Epithelial cell of prostate (primary cell): ENCODE data around the gene DHX58.

ENCODE experiments used
- DNase-seq: peaks from one replicate; pipeline ENCODE4 v3.0.0-alpha.2; 2011; ENCODE audit warnings: low read depth, low spot score
- H3K27ac ChIP-seq: fragments of 450-650 bp; 2 replicates; pipeline ENCODE4 v1.5.1; 2017; ENCODE audit warnings: mild to moderate bottlenecking

The DHX58 gene

GRCh38 chr17:42130310-42130936 is 17.9 kb upstream of the DHX58 start:
- no peak overlapping the region for H3K27ac ChIP-seq
- no peak for DNase-seq

- no peak overlapping the region for H3K27ac ChIP-seq
- no peak for DNase-seq
Measured at GRCh38 chr17:42129109-42129837, 16.8 kb upstream of the DHX58 start.

DNA sequence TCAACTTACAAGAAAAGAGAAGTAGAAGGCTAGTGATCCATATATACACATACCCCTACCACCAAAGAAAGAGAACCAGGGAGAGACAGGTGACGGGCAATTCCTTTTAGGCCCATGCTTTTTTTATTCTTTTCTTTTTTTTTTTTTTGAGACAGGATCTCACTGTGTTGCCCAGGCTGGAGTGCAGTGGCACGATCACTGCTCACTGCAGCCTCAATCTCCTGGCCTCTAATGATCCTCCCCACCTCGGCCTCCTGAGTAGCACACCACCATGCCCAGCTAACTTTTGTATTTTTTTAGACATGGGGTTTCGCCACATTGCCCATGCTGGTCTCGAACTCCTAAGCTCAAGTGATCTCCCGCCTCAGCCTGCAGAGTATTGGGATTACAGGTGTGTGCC is 14.9 kb upstream of the DHX58 start:
- no peak for DNase-seq
- H3K27ac ChIP-seq: no peak overlapping the region

- no peak for DNase-seq
- H3K27ac ChIP-seq: no peak overlapping the region
Measured at GRCh38 chr17:42126836-42127235, 14.3 kb upstream of the DHX58 start.

DNA sequence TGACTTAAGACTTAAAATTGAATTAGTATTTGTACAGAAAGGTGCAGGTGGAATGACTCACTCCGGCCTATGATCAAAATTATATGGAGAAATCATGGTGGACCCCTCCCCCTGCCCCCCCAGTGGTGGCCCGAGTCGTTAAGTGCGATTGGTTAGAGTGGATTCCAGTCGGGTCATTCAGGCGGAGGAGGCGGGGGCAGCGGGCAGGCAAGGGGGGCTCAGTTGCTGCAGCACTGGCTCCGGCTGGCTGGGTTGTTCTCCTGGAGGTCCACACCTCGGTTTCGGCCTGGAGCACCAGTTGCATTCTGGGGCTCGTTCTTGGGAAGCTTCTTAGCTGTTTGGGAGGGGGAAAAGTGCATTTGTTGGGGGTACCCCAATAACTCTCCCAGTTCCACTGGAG is 13.1 kb upstream of the DHX58 start:
- H3K27ac ChIP-seq: no peak overlapping the region
- DNase-seq: no peak

- no peak overlapping the region for H3K27ac ChIP-seq
- DNase-seq: no peak
Measured at GRCh38 chr17:42124256-42124655, 11.7 kb upstream of the DHX58 start.

DNA sequence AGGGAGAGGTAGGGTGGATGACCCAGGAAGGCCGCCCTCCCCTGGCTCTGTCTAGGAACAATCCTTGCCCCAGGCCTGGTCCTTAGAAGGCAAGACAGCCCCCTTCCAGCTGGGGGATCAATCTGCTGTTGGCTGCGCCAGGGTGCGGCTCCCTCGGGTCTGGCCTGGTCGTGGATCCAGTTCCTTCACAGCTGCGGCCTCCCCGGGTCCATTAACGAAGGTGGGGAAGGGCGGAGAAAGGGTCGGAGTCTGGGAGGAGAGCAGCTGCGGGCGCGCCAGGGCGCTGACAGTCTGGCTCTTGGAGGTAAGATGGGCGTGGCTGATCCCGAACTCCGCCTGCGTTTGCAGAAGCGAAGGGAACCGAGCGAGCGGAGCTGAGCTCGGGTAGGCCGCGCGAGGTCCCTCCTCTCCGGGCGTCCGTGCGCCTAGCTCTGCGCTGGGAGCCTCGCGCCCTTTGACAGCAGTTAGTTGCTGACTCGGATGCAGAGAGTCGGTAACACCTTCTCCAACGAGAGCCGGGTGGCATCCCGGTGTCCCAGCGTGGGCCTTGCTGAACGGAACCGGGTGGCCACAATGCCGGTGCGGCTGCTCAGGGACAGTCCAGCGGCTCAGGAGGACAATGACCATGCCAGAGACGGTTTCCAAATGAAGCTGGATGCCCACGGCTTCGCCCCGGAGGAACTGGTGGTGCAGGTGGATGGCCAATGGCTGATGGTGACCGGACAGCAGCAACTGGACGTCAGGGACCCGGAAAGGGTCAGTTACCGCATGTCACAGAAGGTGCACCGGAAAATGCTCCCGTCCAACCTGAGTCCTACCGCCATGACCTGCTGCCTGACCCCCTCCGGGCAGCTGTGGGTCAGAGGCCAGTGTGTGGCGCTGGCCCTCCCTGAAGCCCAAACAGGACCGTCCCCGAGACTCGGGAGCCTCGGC is 10.1 kb upstream of the DHX58 start, which contains the start of gene HSPB9:
HSPB9 (plus strand) TSS at position 434 of the 933 bp plus-strand sequence; CDS start at position 481, 47 bp downstream.
- no peak for DNase-seq
- no peak within 1 kb of the TSS for H3K27ac ChIP-seq

- H3K27ac ChIP-seq: no peak within 1 kb of the TSS
- DNase-seq: no peak
Measured at GRCh38 chr17:42120770-42121769, 8.6 kb upstream of the DHX58 start, which contains the start of gene KAT2A. TSS of gene KAT2A (minus strand) at chr17:42121367. CDS start at chr17:42121304, 63 bp downstream.

DNA sequence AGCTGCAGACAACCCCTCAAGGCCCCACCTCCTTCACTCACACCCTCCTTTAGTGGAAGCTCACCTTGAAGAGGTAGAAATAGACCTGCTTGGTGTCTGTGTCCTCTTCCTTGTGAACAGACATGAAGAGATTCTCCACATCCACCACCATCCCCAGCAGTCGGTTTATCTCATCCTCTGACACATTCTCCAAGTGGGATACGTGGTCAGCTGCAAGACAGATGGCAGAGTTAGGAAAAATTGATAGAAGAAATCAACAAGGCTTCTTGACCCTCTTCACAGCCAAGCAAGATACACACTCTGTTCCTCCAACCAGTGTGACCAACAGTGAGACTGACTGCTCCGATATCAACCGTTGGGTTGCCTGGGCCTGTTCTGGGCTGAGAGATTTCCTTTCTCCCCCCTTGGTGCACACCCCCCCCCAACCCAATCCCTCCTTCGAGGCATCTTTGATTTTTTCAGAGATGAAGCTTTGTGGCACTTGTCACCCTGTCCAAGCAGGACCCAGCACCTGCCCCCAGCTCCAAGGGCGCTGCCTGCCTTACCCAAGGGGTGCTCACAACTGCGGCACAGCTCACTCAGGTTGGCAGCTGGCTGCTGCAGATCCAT is 7.8 kb upstream of the DHX58 start:
- no peak overlapping the region for H3K27ac ChIP-seq
- DNase-seq: no peak

DNA sequence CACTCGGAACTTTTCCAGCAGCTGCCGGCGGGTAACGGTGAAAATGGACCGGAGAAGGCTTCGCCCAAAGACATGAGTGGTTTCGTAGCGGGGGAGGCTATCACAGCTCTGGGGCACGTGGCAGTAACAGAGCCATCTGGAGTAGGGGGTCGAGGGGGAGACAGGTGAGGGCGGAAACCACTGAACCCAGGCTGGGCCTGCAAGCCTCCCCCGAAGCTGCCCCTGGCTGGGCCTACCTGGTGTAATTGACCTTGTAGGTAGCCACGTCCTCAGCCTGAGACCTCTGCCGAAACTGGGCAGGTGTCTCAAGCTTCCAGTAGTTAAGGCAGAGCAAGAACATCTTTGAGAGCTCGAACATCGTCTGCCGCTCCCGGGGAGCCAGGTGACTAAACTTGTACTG is 6.8 kb upstream of the DHX58 start:
- no peak for DNase-seq
- no peak overlapping the region for H3K27ac ChIP-seq

- H3K27ac ChIP-seq: no peak overlapping the region
- DNase-seq: no peak
Measured at GRCh38 chr17:42118545-42118944, 6.0 kb upstream of the DHX58 start.

GRCh38 chr17:42118126-42118510 is 5.6 kb upstream of the DHX58 start:
- DNase-seq: no peak
- H3K27ac ChIP-seq: no peak overlapping the region

DNA sequence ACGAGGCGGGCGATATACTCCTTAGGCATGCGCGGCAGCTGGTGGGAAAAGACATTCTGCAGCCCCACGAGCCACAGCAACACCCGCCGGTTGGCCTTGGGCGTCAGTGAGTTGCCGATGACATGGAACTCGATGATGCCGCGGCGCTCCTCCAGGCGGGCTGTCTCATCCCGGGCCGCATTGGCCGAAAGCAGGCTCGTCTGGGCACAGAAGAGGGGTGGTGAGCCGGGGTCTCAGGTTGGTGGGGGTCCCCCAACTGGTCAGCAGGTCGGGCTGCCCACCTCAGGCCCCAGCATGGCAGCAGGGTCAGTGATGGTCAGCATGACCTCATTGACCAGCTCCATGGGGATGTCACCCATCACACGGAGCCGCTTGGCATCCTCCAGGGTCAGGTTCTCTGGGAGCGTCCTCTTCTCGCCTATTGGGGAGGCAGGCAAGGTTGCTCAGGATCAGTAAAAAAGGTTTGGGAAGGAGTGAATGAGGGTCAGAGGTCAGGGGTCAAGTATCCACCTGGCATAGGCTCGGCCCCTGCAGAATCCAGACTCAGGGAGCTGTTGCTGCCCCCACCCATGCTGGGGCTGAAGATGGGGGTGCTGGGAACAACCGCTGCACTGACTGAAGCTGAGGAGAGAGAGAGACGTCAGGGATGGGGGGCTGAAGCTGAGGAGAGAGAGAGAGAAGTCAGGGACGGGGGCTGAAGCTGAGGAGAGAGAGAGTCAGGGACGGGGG is 5.0 kb upstream of the DHX58 start:
- no peak for DNase-seq
- H3K27ac ChIP-seq: no peak overlapping the region

- H3K27ac ChIP-seq: no peak overlapping the region
- DNase-seq: no peak
Measured at GRCh38 chr17:42116705-42117396, 4.3 kb upstream of the DHX58 start.

DNA sequence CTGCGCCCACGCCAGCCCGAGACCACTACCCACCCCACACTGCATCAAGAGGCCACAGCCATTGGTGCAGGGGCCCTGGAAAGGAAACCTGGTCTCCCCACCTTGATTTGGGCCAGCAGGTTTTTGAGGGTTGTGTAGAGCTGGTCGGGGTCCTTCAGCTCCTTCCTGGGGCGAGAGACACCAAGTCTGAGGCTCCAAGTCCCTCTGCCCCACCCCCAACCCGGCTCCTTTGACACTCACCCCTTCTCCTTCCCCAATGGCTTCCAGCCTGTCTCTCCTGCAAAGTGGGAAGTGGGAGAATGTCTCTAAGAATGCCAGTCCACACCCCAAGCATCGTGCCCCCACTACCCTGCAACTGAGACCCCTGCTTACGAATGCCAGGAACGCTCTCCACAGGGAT is 1.6 kb upstream of the DHX58 start:
- DNase-seq: no peak
- no peak overlapping the region for H3K27ac ChIP-seq

- H3K27ac ChIP-seq: peak overlapping the region; percentile 64
Measured at GRCh38 chr17:42113293-42114069, 967 bp upstream of the DHX58 start.

DNA sequence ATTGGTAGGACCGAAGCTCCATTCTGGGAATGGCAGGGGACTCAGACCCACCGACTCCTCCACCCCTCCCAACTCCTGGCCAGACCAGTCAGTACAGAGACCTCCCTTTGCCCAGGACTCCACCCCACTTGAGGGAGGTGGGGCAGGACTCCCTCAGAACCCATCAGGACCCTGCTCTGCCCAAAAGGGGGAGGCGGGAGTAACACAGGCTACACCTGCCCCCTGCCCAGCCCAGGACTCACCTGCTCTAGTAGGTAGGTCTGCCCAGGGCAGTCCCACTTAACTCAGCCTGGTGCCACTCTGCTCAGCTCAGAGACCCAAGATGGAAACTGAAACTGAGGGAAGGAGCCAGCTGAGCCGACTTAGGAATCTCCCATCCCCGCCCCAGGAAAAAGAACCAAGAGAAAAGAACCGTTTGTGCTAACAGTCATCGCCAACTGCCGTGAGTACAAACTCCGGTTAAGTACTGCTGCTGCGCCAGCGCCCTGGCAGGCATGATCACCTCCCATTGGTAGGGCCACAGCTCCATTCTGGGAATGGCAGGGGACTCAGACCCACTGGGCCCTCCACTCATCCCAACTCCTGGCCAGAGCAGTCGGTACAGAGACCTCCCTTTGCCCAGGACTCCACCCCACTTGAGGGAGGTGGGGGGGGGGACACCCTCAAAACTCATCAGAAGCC is 503 bp downstream of the DHX58 start:
- H3K27ac ChIP-seq: peak overlapping the region; percentile 64
- DNase-seq: no peak

More at GRCh38 chr17:42113293-42114069, 967 bp upstream of the DHX58 start:
- no peak for DNase-seq
